GM12878 (cell line): Measurements from ENCODE around the gene USO1.

Experiments used
- ASH2L ChIP-seq: fragments of 300-600, 200-600 bp; sonication (generic); IDR thresholded peaks from 2 replicates; pipeline ENCODE4 v1.6.1; 2017; ENCODE audit warnings: low read depth, mild to moderate bottlenecking, borderline replicate concordance
- ETV6 ChIP-seq, 2 experiments: fragments of 450-650 bp in 1 of 2; IDR thresholded peaks in 1 of 2; conservative IDR thresholded peaks in 1 of 2; 2 replicates each; pipeline ENCODE4 v1.6.1; 2014; ENCODE audit warnings: antibody characterized with exemption in 1 of 2, borderline replicate concordance in 1 of 2, low read depth in 1 of 2, mild to moderate bottlenecking in 1 of 2, moderate library complexity in 1 of 2
- HDAC2 ChIP-seq: fragments of 200-600 bp; sonication (generic); IDR thresholded peaks from 2 replicates; pipeline ENCODE4 v1.6.1; 2017
- JUND ChIP-seq: IDR thresholded peaks from 2 replicates; pipeline ENCODE4 v1.6.1; 2012; ENCODE audit warnings: low read depth, mild to moderate bottlenecking, low read length, improper control_type of control experiment, moderate library complexity
- POLR2AphosphoS5 ChIP-seq: IDR thresholded peaks from 2 replicates; pipeline ENCODE4 v1.6.1; 2011; ENCODE audit warnings: mild to moderate bottlenecking, low read length, inconsistent platforms
- REST ChIP-seq: IDR thresholded peaks from 2 replicates; pipeline ENCODE4 v1.6.1; 2012; ENCODE audit warnings: mild to moderate bottlenecking, low read depth, low read length
- SIN3A ChIP-seq: IDR thresholded peaks from 2 replicates; pipeline ENCODE4 v1.6.1; 2012; ENCODE audit warnings: low read depth, low read length, improper control_type of control experiment
- SRF ChIP-seq, 2 experiments: IDR thresholded peaks; 2 replicates each; pipeline ENCODE4 v1.6.1; 2011; ENCODE audit warnings: low read depth in 2 of 2, low read length in 2 of 2, mild to moderate bottlenecking in 1 of 2, moderate library complexity in 1 of 2
- YY1 ChIP-seq: IDR thresholded peaks from 2 replicates; pipeline ENCODE4 v1.6.1; 2011; ENCODE audit warnings: low read depth, mild to moderate bottlenecking, low read length
- ZNF274 ChIP-seq: IDR thresholded peaks from one replicate; pipeline ENCODE4 v1.8.0; 2011; ENCODE audit not compliant: insufficient read length, insufficient read depth
- TF ChIP-seq, protein P1 (sequence below), 3 experiments: IDR thresholded peaks in 2 of 3; conservative IDR thresholded peaks in 1 of 3; 2 replicates each; pipeline ENCODE4 v1.5.1; 2011; ENCODE audit warnings: low read depth in 3 of 3, low read length in 3 of 3, mild to moderate bottlenecking in 3 of 3, control low read depth in 2 of 3, moderate library complexity in 2 of 3, inconsistent platforms in 1 of 3, mixed read lengths in 1 of 3; ENCODE audit not compliant: control insufficient read depth in 2 of 3, insufficient read depth in 1 of 3; ENCODE audit errors: extremely low read depth in 1 of 3

- TF ChIP-seq, protein P1, sequence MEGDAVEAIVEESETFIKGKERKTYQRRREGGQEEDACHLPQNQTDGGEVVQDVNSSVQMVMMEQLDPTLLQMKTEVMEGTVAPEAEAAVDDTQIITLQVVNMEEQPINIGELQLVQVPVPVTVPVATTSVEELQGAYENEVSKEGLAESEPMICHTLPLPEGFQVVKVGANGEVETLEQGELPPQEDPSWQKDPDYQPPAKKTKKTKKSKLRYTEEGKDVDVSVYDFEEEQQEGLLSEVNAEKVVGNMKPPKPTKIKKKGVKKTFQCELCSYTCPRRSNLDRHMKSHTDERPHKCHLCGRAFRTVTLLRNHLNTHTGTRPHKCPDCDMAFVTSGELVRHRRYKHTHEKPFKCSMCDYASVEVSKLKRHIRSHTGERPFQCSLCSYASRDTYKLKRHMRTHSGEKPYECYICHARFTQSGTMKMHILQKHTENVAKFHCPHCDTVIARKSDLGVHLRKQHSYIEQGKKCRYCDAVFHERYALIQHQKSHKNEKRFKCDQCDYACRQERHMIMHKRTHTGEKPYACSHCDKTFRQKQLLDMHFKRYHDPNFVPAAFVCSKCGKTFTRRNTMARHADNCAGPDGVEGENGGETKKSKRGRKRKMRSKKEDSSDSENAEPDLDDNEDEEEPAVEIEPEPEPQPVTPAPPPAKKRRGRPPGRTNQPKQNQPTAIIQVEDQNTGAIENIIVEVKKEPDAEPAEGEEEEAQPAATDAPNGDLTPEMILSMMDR (IDR thresholded peaks at IDR 0.05 in 2 of 3, conservative IDR thresholded peaks at IDR 0.05 in 1 of 3; ENCODE audit: control insufficient read depth in 2 of 3, extremely low read depth in 1 of 3, insufficient read depth in 1 of 3, low read depth in 3 of 3, low read length in 3 of 3): no peak
- TF ChIP-seq JUND: no peak
- no peak for TF ChIP-seq HDAC2
- TF ChIP-seq ETV6 (conservative IDR thresholded peaks at IDR 0.05 in 1 of 2, IDR thresholded peaks at IDR 0.05 in 1 of 2; ENCODE audit: borderline replicate concordance in 1 of 2, low read depth in 1 of 2): no peak
- no peak for TF ChIP-seq SRF (IDR thresholded peaks at IDR 0.05; ENCODE audit: low read depth in 2 of 2, low read length in 2 of 2)
- no peak for TF ChIP-seq SIN3A
- no peak for TF ChIP-seq REST
- no peak for TF ChIP-seq ZNF274
- no peak for TF ChIP-seq YY1
- no peak for TF ChIP-seq ASH2L
- TF ChIP-seq POLR2AphosphoS5: no peak
Observed at GRCh38 chr4:75823812-75824211, 99.4 kb downstream of the USO1 start.
